Astrocyte of the spinal cord (primary cell): ENCODE results near the gene PLAAT2.
A peak's percentile ranks its signal among the peaks of the same experiment; 100 is the strongest.

Source experiments
- DNase-seq: peaks from one replicate; pipeline ENCODE4 v3.0.0; 2011; ENCODE audit warnings: low read depth, low spot score
- H3K4me3 ChIP-seq: 2 replicates; pipeline ENCODE4 v1.5.1; 2011; ENCODE audit warnings: low read depth, mild to moderate bottlenecking, low read length, moderate library complexity
- in situ Hi-C: cut with HindIII; loops from 2 replicates; pipeline ENCODE4 v1.10.0; 2017; ENCODE audit warnings: low sequenced_read_pairs
- TF ChIP-seq, protein P1 (sequence below): IDR thresholded peaks from 2 replicates; pipeline ENCODE4 v1.5.1; 2012; ENCODE audit warnings: low read depth, mild to moderate bottlenecking, low read length, inconsistent platforms

Gene PLAAT2

DNA sequence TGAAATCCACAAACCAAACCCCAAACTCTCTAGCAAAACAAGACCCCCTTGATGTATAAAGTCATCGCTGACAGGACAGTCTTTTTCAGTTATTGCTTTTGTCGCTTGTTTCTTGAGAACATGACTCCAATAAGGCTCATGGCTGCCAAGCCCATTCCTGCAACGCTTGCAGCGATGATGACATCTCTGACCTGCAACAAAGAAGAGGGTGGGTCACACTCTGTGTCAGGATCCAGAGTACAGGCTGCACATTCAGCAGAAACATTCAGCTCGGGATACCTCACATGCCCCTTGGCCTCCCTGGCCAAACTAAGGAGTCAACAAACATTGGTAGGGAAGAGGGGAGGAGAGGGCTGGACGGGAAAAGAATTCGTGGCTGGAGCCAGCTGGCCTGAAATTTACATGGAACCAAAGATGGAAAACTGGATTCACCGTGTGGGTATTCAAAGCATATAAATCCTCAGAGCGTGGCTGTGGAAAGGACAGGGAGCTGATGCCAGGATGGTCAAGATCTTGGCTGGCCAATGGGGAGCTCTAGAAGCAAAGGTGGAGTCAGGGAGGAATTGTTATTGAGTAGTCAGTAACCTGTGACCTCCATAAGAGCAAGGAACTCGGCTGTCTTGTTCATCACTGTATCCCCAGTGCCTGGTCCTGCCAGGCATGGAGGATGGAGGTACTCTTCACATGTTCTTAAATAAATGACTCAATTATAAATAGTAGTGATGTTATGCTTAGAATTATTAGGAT, 11.8 kb upstream of the PLAAT2 start:
- TF ChIP-seq, protein P1, sequence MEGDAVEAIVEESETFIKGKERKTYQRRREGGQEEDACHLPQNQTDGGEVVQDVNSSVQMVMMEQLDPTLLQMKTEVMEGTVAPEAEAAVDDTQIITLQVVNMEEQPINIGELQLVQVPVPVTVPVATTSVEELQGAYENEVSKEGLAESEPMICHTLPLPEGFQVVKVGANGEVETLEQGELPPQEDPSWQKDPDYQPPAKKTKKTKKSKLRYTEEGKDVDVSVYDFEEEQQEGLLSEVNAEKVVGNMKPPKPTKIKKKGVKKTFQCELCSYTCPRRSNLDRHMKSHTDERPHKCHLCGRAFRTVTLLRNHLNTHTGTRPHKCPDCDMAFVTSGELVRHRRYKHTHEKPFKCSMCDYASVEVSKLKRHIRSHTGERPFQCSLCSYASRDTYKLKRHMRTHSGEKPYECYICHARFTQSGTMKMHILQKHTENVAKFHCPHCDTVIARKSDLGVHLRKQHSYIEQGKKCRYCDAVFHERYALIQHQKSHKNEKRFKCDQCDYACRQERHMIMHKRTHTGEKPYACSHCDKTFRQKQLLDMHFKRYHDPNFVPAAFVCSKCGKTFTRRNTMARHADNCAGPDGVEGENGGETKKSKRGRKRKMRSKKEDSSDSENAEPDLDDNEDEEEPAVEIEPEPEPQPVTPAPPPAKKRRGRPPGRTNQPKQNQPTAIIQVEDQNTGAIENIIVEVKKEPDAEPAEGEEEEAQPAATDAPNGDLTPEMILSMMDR, result no peak
- DNase-seq, result peak; percentile 29
- no peak overlapping the region for H3K4me3 ChIP-seq
- in situ Hi-C loops, result no loop called here

DNA sequence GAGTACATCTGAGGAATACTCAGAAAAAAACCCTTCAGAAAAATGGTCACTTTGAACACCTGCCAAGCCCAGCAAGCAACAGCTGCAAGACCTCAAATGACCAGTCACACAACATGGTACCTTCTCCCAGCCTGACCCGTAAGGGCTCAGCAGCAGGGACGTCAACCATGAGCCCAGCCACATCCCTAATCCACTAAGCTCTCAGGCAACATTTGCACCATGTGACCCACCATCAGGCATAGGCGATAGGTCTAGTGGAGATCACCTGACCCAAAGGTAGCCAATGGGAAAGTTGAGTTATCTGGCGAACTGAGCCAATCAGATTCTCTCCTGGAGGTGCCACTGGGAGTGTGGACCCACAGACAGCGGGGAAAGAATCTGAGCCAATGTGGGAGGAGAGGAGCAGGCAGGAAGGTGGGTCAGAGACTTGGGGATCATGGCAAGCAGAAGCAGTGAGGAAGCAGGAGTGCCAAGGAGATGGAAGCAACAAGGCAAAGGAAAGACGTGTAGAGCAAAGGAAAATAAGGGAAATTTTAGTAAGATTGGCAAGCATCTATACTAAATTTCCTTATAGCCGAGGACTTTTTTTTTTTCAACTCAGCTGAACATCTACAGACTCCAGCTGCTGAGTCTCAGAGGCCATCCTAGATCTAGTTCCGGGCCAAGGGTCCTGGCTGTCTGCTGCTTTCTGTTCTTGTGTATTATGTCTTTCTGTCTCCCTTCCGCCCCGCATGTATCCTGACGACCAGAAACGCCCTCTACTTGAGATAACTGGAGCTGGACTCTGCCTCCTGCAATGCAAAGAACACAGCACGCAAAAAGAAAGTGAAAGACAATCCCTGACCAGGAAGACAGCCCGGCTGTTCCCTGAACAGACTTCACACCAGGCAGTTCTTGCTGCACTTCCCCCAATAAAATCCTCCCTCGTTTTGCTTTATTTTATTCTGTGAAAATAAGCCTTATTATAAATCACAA, 11.0 kb upstream of the PLAAT2 start:
- TF ChIP-seq, protein P1, result peak; percentile 15
- DNase-seq, result peak; percentile 80
- H3K4me3 ChIP-seq, result no peak overlapping the region
- in situ Hi-C loops, result no loop called here

DNA sequence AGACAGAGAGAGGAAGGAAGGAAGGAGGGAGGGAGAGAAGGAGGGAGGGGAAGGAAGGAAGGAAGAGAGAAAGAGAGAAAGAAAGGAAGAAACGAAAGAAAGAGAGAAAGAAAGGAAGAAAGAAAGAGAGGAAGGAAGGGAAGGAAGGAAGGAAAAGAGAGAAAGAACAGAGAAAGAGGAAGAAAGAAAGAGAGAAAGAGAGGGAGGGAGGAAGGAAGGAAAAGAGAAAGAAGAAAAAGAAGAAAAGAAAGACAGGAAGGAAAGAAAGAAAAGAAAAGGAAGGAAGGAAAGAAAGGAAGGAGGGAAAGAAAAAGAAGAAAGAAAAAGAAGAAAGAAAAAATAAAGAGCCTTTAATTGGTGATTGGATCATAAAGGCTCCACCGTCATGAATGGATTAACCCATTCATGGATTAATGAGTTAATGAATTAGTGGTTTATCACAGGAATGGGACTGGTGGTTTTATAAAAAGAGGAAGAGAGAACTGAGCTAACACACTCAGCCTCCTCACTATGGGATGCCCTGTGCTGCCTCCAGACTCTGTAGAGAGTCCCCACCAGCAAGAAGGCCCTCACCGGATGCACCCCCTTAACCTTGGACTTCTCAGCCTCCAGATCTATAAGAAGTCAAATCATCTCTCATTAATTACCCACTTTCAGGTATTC, 9.0 kb upstream of the PLAAT2 start:
- TF ChIP-seq, protein P1, result no peak
- in situ Hi-C loops, result no loop called here
- no peak overlapping the region for H3K4me3 ChIP-seq
- DNase-seq, result no peak

DNA sequence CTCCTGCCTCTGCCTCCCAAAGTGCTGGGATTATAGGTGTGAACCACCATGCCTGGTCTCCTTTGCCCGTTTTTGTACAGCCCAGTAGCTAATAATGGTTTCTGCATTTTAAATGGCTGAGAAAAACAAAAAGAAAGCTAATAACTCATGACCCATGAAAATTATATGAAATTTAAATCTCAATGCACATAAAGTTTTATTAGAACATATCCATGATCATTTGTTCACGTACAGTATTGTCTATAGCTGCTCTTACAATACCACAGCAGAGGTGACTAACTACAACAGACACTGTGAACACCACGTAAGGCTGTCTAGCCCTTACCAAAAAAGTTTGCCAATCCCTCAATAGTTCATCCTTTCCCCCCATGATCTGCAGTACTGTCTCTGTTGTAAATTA, 6.4 kb upstream of the PLAAT2 start:
- in situ Hi-C loops, result no loop called here
- no peak overlapping the region for H3K4me3 ChIP-seq
- TF ChIP-seq, protein P1, result no peak
- no peak for DNase-seq

DNA sequence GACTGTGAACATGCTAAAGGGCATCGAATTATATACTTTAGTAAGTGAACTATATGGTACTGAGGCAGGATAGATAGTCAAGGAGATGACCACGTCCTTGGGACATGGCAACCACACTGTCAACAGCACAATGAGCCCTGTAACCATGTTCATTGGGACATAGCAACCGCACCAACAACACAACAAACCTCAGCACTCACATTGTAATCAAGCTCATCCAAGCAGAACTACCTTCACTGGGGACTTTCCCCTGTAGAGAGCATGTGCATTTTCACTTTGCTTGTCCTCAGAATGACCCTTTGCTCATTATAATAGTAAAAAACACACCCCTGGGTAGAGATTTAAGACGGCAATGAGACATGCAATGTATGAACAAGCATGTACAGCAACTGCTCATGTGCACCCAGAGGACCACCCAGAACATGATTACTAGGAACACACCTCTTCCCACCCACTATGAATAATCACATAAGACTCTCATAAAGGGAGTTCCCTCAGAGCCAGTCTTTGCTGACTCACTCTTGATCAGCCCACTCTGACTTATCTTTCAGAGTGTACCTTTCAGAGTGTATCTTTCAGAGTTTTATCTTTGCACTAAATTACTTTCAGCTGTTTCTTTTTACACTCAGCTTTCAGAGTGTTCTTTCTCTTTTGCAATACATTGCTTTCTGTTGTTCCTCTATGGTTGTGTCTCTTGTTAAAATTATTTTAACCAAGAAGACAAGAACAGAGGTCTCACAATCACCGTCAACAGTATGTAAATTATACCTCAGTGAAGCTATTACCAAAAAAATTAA, 4.1 kb upstream of the PLAAT2 start:
- DNase-seq, result peak; percentile 86
- H3K4me3 ChIP-seq, result no peak overlapping the region
- TF ChIP-seq, protein P1, result no peak
- in situ Hi-C loops, result no loop called here
